ENCODE results near the gene SEPHS1. TPM values are rescaled to one million over a fixed set of nuclear protein-coding genes. Genes with fewer than 3 reads are reported as not detected.

The SEPHS1 gene
- polyA plus RNA-seq, 1 of the 3 experiments (the other 2 are of a cell fraction), result 64.8 TPM

DNA sequence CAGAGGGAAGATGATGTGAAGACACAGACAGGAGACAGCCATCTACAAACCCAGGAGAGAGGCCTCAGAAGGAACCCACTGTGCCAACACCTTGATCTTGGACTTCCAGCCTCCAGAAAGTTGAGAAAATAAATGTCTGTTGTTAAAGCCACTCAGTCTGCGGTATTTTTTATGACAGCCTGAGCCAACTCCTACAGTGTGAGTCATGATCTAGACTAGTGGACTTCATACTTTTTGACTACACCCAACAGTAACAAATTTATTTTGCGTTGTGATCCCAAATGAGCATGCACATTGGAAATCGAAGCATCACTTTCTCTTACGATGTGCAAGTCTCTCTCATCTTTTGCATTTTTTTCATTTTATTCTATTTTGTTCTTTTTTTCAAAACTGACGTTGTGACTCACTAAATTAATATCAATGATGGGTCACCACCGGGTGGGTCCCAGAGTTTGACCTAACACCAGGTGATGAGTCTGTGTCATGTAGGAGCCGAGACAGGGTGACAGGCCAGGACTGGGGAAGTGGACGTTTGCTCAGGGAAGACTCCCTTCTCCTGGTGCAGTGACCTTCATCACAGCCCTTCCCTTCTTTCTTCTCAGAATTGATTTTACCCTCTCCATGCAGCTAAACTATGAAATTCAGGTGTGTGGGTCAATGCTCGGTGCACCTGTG lies 77.1 kb downstream of the SEPHS1 start:
- no peak for TF ChIP-seq CHD2 (IDR thresholded peaks at IDR 0.05; ENCODE audit: low read length, partially characterized antibody)
- no peak for TF ChIP-seq JUND (IDR thresholded peaks at IDR 0.05)
- no peak for TF ChIP-seq POLR2AphosphoS5 (IDR thresholded peaks at IDR 0.05; ENCODE audit: low read depth, low read length)
- TF ChIP-seq, protein P1, sequence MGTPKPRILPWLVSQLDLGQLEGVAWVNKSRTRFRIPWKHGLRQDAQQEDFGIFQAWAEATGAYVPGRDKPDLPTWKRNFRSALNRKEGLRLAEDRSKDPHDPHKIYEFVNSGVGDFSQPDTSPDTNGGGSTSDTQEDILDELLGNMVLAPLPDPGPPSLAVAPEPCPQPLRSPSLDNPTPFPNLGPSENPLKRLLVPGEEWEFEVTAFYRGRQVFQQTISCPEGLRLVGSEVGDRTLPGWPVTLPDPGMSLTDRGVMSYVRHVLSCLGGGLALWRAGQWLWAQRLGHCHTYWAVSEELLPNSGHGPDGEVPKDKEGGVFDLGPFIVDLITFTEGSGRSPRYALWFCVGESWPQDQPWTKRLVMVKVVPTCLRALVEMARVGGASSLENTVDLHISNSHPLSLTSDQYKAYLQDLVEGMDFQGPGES (IDR thresholded peaks at IDR 0.05; ENCODE audit: low read depth, low read length), result no peak
- TF ChIP-seq FOXJ3 (CRISPR knock-in tag; IDR thresholded peaks at IDR 0.05), result no peak
- TF ChIP-seq EZH2phosphoT487 (IDR thresholded peaks at IDR 0.05; ENCODE audit: borderline replicate concordance, low read depth), result no peak
- TF ChIP-seq, protein P2, sequence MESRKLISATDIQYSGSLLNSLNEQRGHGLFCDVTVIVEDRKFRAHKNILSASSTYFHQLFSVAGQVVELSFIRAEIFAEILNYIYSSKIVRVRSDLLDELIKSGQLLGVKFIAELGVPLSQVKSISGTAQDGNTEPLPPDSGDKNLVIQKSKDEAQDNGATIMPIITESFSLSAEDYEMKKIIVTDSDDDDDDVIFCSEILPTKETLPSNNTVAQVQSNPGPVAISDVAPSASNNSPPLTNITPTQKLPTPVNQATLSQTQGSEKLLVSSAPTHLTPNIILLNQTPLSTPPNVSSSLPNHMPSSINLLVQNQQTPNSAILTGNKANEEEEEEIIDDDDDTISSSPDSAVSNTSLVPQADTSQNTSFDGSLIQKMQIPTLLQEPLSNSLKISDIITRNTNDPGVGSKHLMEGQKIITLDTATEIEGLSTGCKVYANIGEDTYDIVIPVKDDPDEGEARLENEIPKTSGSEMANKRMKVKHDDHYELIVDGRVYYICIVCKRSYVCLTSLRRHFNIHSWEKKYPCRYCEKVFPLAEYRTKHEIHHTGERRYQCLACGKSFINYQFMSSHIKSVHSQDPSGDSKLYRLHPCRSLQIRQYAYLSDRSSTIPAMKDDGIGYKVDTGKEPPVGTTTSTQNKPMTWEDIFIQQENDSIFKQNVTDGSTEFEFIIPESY (IDR thresholded peaks at IDR 0.05; ENCODE audit: borderline replicate concordance, low read depth), result no peak
- Histone ChIP-seq H3K27me3 (ENCODE audit: insufficient read depth) (no peaks in the 10 kb centered on the region), H3K4me1 (ENCODE audit: control insufficient read depth in 1 of 2, insufficient read depth in 2 of 2, low read depth in 1 of 2, low read length in 1 of 2) (peaks cover 0 to 5% of the 10 kb centered on the region in 2 experiments; a peak in 1 of 4 replicates), H3K27ac (ENCODE audit: low read depth in 2 of 2, low read length in 1 of 2) (no peak overlapping the region), H3K36me3 (replicated peaks in 1 of 2; ENCODE audit: control insufficient read depth in 1 of 2, insufficient read depth in 2 of 2, low read length in 1 of 2) (no peaks in the 10 kb centered on the region), H3F3A (replicated peaks; ENCODE audit: insufficient read depth) (no peaks in the 10 kb centered on the region), H4K20me1 (ENCODE audit: insufficient read depth) (no peaks in the 10 kb centered on the region), H3K79me2 (ENCODE audit: insufficient read depth) (no peaks in the 10 kb centered on the region), H3K4me3 (ENCODE audit: low read depth in 2 of 2, low read length in 1 of 2) (no peak overlapping the region; a peak in 1 of 4 replicates), H3K9me3 (no peaks in the 10 kb centered on the region), H3K9ac (no peak overlapping the region), H3K9me2 (no peaks in the 10 kb centered on the region), H3K4me2 (no peak overlapping the region), H2AFZ (ENCODE audit: low read depth) (no peak overlapping the region)
- no peak for DNase-seq
- ChIA-PET POLR2A (no interaction called here), CTCF (no interaction called here)
- 82% methylated on average over 9 of the region's 9 CpGs for WGBS (ENCODE audit: low lambda C conversion rate)

DNA sequence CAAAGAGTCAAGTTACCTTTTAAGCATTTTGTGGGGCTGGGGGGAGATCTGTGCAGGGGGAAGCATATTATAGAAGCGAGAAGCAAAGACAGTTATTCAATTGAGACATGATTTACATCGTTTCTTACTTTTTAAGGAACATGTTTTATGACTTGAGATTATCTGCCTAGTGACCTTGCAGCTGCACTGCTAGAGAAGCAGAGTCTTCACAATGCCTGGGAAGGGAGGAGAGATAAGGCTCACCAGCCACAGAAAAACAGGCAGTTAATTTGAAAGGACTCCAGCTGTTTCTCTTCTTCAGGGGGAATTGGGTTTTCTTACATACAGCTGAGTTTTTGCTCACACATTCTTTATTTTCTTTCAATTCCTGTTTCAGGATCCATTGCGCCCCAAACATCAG lies 79.3 kb downstream of the SEPHS1 start:
- ChIA-PET CTCF (no interaction called here), POLR2A (no interaction called here)
- Histone ChIP-seq H3K4me3 (ENCODE audit: low read depth in 2 of 2, low read length in 1 of 2) (no peak overlapping the region), H3K9ac (no peak overlapping the region), H3K4me1 (ENCODE audit: control insufficient read depth in 1 of 2, insufficient read depth in 2 of 2, low read depth in 1 of 2, low read length in 1 of 2) (peaks cover 0 to 5% of the 10 kb centered on the region in 2 experiments; a peak in 1 of 4 replicates), H3F3A (replicated peaks; ENCODE audit: insufficient read depth) (no peaks in the 10 kb centered on the region), H3K36me3 (replicated peaks in 1 of 2; ENCODE audit: control insufficient read depth in 1 of 2, insufficient read depth in 2 of 2, low read length in 1 of 2) (no peaks in the 10 kb centered on the region), H4K20me1 (ENCODE audit: insufficient read depth) (no peaks in the 10 kb centered on the region), H2AFZ (ENCODE audit: low read depth) (no peak overlapping the region), H3K79me2 (ENCODE audit: insufficient read depth) (no peaks in the 10 kb centered on the region), H3K9me3 (no peaks in the 10 kb centered on the region), H3K27me3 (ENCODE audit: insufficient read depth) (no peaks in the 10 kb centered on the region), H3K4me2 (no peak overlapping the region), H3K27ac (ENCODE audit: low read depth in 2 of 2, low read length in 1 of 2) (no peak overlapping the region), H3K9me2 (no peaks in the 10 kb centered on the region)
- no peak for TF ChIP-seq CHD2 (IDR thresholded peaks at IDR 0.05; ENCODE audit: low read length, partially characterized antibody)
- no peak for TF ChIP-seq TCF12 (IDR thresholded peaks at IDR 0.05)
- TF ChIP-seq, protein P3, sequence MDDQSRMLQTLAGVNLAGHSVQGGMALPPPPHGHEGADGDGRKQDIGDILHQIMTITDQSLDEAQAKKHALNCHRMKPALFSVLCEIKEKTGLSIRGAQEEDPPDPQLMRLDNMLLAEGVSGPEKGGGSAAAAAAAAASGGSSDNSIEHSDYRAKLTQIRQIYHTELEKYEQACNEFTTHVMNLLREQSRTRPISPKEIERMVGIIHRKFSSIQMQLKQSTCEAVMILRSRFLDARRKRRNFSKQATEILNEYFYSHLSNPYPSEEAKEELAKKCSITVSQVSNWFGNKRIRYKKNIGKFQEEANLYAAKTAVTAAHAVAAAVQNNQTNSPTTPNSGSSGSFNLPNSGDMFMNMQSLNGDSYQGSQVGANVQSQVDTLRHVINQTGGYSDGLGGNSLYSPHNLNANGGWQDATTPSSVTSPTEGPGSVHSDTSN (IDR thresholded peaks at IDR 0.05), result no peak
- TF ChIP-seq POLR2AphosphoS5 (IDR thresholded peaks at IDR 0.05; ENCODE audit: low read depth, low read length), result no peak
- no peak for TF ChIP-seq FOXM1 (IDR thresholded peaks at IDR 0.05; ENCODE audit: low read depth)
- TF ChIP-seq EP300 (IDR thresholded peaks at IDR 0.05; ENCODE audit: borderline replicate concordance in 1 of 2, low read depth in 1 of 2, low read length in 1 of 2), result no peak
- TF ChIP-seq YY1 (IDR thresholded peaks at IDR 0.05; ENCODE audit: low read depth), result no peak
- TF ChIP-seq NFIC (IDR thresholded peaks at IDR 0.05; ENCODE audit: borderline replicate concordance), result no peak
- TF ChIP-seq, protein P4, sequence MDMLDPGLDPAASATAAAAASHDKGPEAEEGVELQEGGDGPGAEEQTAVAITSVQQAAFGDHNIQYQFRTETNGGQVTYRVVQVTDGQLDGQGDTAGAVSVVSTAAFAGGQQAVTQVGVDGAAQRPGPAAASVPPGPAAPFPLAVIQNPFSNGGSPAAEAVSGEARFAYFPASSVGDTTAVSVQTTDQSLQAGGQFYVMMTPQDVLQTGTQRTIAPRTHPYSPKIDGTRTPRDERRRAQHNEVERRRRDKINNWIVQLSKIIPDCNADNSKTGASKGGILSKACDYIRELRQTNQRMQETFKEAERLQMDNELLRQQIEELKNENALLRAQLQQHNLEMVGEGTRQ (IDR thresholded peaks at IDR 0.05; ENCODE audit: borderline replicate concordance, low read depth, low read length), result no peak
- TF ChIP-seq FOXJ3 (CRISPR knock-in tag; IDR thresholded peaks at IDR 0.05), result no peak
- DNase-seq, result no peak
- WGBS (ENCODE audit: low lambda C conversion rate), result 60% methylated on average over 3 of the region's 3 CpGs

All from SK-N-SH (cell line).